GM18502 (cell line): Measurements from ENCODE around the gene PCCA.
A peak's percentile ranks its signal among the peaks of the same experiment; 100 is the strongest.
"Not testable (repeated sequence)": the region's sequence is repeated elsewhere in the genome, so short reads cannot be mapped to it uniquely, and the experiment has no call there.

Experiments
- ATAC-seq: cut with Tn5 transposase; IDR thresholded peaks from one replicate; pipeline ENCODE4 v1.9.1; 2021; ENCODE audit warnings: mild to moderate bottlenecking; ENCODE audit not compliant: unreplicated experiment, poor library complexity

PCCA gene

GRCh38 chr13:100178309-100178708 lies 89.4 kb downstream of the PCCA start:
- ATAC-seq: no peak

GRCh38 chr13:100179276-100179675 lies 90.4 kb downstream of the PCCA start:
- no peak for ATAC-seq

- ATAC-seq: no peak
Measured at GRCh38 chr13:100182900-100183490, 94.1 kb downstream of the PCCA start.

- ATAC-seq: peak; percentile 49
Measured at GRCh38 chr13:100184095-100184494, 95.2 kb downstream of the PCCA start.

GRCh38 chr13:100195568-100195967 lies 106.7 kb downstream of the PCCA start:
- no peak for ATAC-seq

GRCh38 chr13:100196375-100196774 lies 107.5 kb downstream of the PCCA start:
- no peak for ATAC-seq

- ATAC-seq: no peak
Measured at GRCh38 chr13:100197116-100197515, 108.2 kb downstream of the PCCA start.

- ATAC-seq: no peak
Measured at GRCh38 chr13:100197591-100198365, 108.9 kb downstream of the PCCA start.

GRCh38 chr13:100203696-100204367 lies 114.9 kb downstream of the PCCA start:
- ATAC-seq: peak; percentile 78

- ATAC-seq: no peak
Measured at GRCh38 chr13:100208002-100208401, 119.1 kb downstream of the PCCA start.

GRCh38 chr13:100208626-100209025 lies 119.7 kb downstream of the PCCA start:
- no peak for ATAC-seq

- no peak for ATAC-seq
Measured at GRCh38 chr13:100209857-100210825, 121.2 kb downstream of the PCCA start.

GRCh38 chr13:100211016-100211710 lies 122.3 kb downstream of the PCCA start:
- no peak for ATAC-seq

- ATAC-seq: no peak
Measured at GRCh38 chr13:100212904-100213553, 124.1 kb downstream of the PCCA start.

- ATAC-seq: no peak
Measured at GRCh38 chr13:100213576-100213975, 124.7 kb downstream of the PCCA start.

- no peak for ATAC-seq
Measured at GRCh38 chr13:100214886-100215285, 126.0 kb downstream of the PCCA start.

GRCh38 chr13:100221166-100221565 lies 132.3 kb downstream of the PCCA start:
- ATAC-seq: no peak

- ATAC-seq: not testable (repeated sequence)
Measured at GRCh38 chr13:100223966-100224530, 135.2 kb downstream of the PCCA start.

- no peak for ATAC-seq
Measured at GRCh38 chr13:100229603-100230002, 140.7 kb downstream of the PCCA start.
